ENCODE measurements around the gene GREB1.
A peak's percentile ranks its signal among the peaks of the same experiment; 100 is the strongest.

GREB1 gene

GRCh38 chr2:11687736-11688135 lies 153.9 kb downstream of the GREB1 start:
- TF ChIP-seq TEAD4 (IDR thresholded peaks at IDR 0.05) (no peak), CREB1 (IDR thresholded peaks at IDR 0.05; ENCODE audit: low read depth) (no peak), FOXM1 (IDR thresholded peaks at IDR 0.05; ENCODE audit: borderline replicate concordance, low read depth) (no peak), EP300 (IDR thresholded peaks at IDR 0.05; ENCODE audit: borderline replicate concordance) (no peak), EGR1 (IDR thresholded peaks at IDR 0.05) (no peak), CEBPB (IDR thresholded peaks at IDR 0.05) (no peak), USF1 (IDR thresholded peaks at IDR 0.05) (no peak), ZBTB7A (IDR thresholded peaks at IDR 0.05; ENCODE audit: low read depth) (no peak), YY1 (IDR thresholded peaks at IDR 0.05; ENCODE audit: low read depth) (no peak), RAD21 (IDR thresholded peaks at IDR 0.05; ENCODE audit: low read depth) (no peak)

- 0 out of 2 replicates have a peak, but pooled peaks have one; percentile 22 for TF ChIP-seq TEAD4 (IDR thresholded peaks at IDR 0.05)
- peak; percentile 37; the same call in 1 of the 2 replicates for TF ChIP-seq MAX (IDR thresholded peaks at IDR 0.05)
- no peak; the same call in 1 of the 2 replicates for TF ChIP-seq CEBPB (IDR thresholded peaks at IDR 0.05)
- peak; percentile 82 for TF ChIP-seq RAD21 (IDR thresholded peaks at IDR 0.05; ENCODE audit: low read depth)
Observed at GRCh38 chr2:11688222-11689069, 154.6 kb downstream of the GREB1 start.

- no peak for TF ChIP-seq YY1 (IDR thresholded peaks at IDR 0.05; ENCODE audit: low read depth)
- TF ChIP-seq ZBTB7A (IDR thresholded peaks at IDR 0.05; ENCODE audit: low read depth) = no peak
- no peak for TF ChIP-seq TAF1 (IDR thresholded peaks at IDR 0.05; ENCODE audit: low read depth)
- TF ChIP-seq NFIC (IDR thresholded peaks at IDR 0.05) = no peak
- TF ChIP-seq EGR1 (IDR thresholded peaks at IDR 0.05) = no peak
- TF ChIP-seq MAX (IDR thresholded peaks at IDR 0.05) = no peak
- TF ChIP-seq REST (IDR thresholded peaks at IDR 0.05; ENCODE audit: low read depth) = no peak
- no peak for TF ChIP-seq TCF12 (IDR thresholded peaks at IDR 0.05; ENCODE audit: low read depth)
Observed at GRCh38 chr2:11691076-11691660, 157.3 kb downstream of the GREB1 start.
